H1 (cell line): ENCODE measurements around the gene CCDC15. TPM values are rescaled to one million over a fixed set of nuclear protein-coding genes. Genes with fewer than 3 reads are reported as not detected.

Source experiments
- CTCF ChIA-PET: fragments of 300-600 bp; sonication (Branson Sonifier 250); formaldehyde crosslinking; loops from one replicate; lab custom pipeline; 2021; ENCODE audit not compliant: partially characterized antibody; lab: Charles Lee
- POLR2A ChIA-PET: fragments of 300-600 bp; sonication (Branson Sonifier 250); formaldehyde crosslinking; loops from one replicate; lab custom pipeline; 2021; ENCODE audit warnings: inconsistent platforms; ENCODE audit not compliant: partially characterized antibody; lab: Charles Lee
- DNase-seq, 2 experiments: peaks; one replicate each; pipeline versions ENCODE4 v3.0.0 to v3.0.0-alpha.2; 2010 to 2022; ENCODE audit warnings: low spot score in 2 of 2, low read depth in 1 of 2, mixed read lengths in 1 of 2
- FAIRE-seq: peaks from 2 replicates; lab custom pipeline; 2011; peaks lifted over from hg19 to GRCh38; lab: Jason Lieb, UNC
- H2AFZ ChIP-seq: 2 replicates; pipeline ENCODE4 v1.8.1; 2012; ENCODE audit warnings: low read length, inconsistent platforms
- H2AK5ac ChIP-seq: 2 replicates; pipeline ENCODE4 v1.6.1; 2013; ENCODE audit warnings: low read depth, low read length
- H2BK120ac ChIP-seq: replicated peaks from 2 replicates; pipeline ENCODE3; 2013; ENCODE audit warnings: low read depth, low read length, inconsistent platforms
- H2BK12ac ChIP-seq: 2 replicates; pipeline ENCODE4 v1.6.1; 2013; ENCODE audit warnings: low read depth, low read length
- H2BK15ac ChIP-seq: 2 replicates; pipeline ENCODE4 v1.6.1; 2013; ENCODE audit warnings: low read length
- H2BK20ac ChIP-seq: 2 replicates; pipeline ENCODE4 v1.6.1; 2013; ENCODE audit warnings: low read length
- H2BK5ac ChIP-seq: 2 replicates; pipeline ENCODE4 v1.6.1; 2013; ENCODE audit warnings: low read depth, low read length
- H3K14ac ChIP-seq: 2 replicates; pipeline ENCODE4 v1.6.1; 2013; ENCODE audit warnings: inconsistent platforms; ENCODE audit not compliant: insufficient read length
- H3K18ac ChIP-seq: 2 replicates; pipeline ENCODE4 v1.6.1; 2013; ENCODE audit warnings: low read length; ENCODE audit errors: extremely low read depth
- H3K23ac ChIP-seq: 2 replicates; pipeline ENCODE4 v1.6.1; 2013; ENCODE audit warnings: inconsistent platforms; ENCODE audit not compliant: insufficient read length
- H3K23me2 ChIP-seq: 2 replicates; pipeline ENCODE4 v1.6.1; 2013; ENCODE audit warnings: low read depth, low read length
- H3K27ac ChIP-seq: 2 replicates; pipeline ENCODE4 v1.6.1; 2011; ENCODE audit warnings: low read depth, low read length, inconsistent platforms
- H3K27me3 ChIP-seq, 4 experiments: replicated peaks in 1 of 4; 1 replicate in 1 of 4; 2 replicates in 3 of 4; pipeline versions ENCODE4 v1.6.1 to v1.8.1; 2011 to 2013; ENCODE audit warnings: low read length in 3 of 4, mild to moderate bottlenecking in 3 of 4, inconsistent platforms in 2 of 4, mixed read lengths in 2 of 4, moderate library complexity in 1 of 4; ENCODE audit not compliant: control insufficient read depth in 3 of 4, insufficient read depth in 3 of 4; ENCODE audit errors: extremely low read depth in 1 of 4
- H3K36me3 ChIP-seq, 4 experiments: 2 replicates each; pipeline versions ENCODE4 v1.6.1 to v1.8.1; 2011 to 2013; ENCODE audit warnings: mild to moderate bottlenecking in 4 of 4, low read length in 3 of 4, moderate library complexity in 2 of 4, control low read depth in 1 of 4, inconsistent platforms in 1 of 4; ENCODE audit not compliant: insufficient read depth in 4 of 4, control insufficient read depth in 2 of 4
- H3K4ac ChIP-seq: replicated peaks from 2 replicates; pipeline ENCODE3; 2013; ENCODE audit warnings: low read length, low read depth, mixed read lengths, inconsistent platforms; ENCODE audit not compliant: insufficient read length
- H3K4me1 ChIP-seq, 4 experiments: replicated peaks in 1 of 4; 1 replicate in 1 of 4; 2 replicates in 3 of 4; pipeline versions ENCODE4 v1.6.1 to v1.8.1; 2011 to 2013; ENCODE audit warnings: low read length in 3 of 4, inconsistent platforms in 2 of 4, mixed read lengths in 1 of 4; ENCODE audit not compliant: insufficient read depth in 4 of 4, control insufficient read depth in 3 of 4
- H3K4me2 ChIP-seq, 2 experiments: 2 replicates each; pipeline versions ENCODE4 v1.6.1 to v1.8.1; 2011 to 2013; ENCODE audit warnings: low read depth in 2 of 2, low read length in 2 of 2, control low read depth in 1 of 2, inconsistent platforms in 1 of 2, mild to moderate bottlenecking in 1 of 2; ENCODE audit not compliant: insufficient read depth in 1 of 2
- H3K4me3 ChIP-seq, 4 experiments: fragments of 200-600, 300-600 bp in 1 of 4; sonication (generic), shearing (Covaris generic), sonication (Bioruptor Twin) in 1 of 4; 2 replicates each; pipeline versions ENCODE4 v1.5.1 to v1.8.1; 2011 to 2016; ENCODE audit warnings: low read length in 4 of 4, low read depth in 3 of 4, control low read depth in 2 of 4, inconsistent platforms in 2 of 4, mild to moderate bottlenecking in 2 of 4, mixed read lengths in 1 of 4, moderate library complexity in 1 of 4; ENCODE audit not compliant: insufficient read depth in 2 of 4; ENCODE audit errors: extremely low read depth in 1 of 4
- H3K56ac ChIP-seq: replicated peaks from 2 replicates; pipeline ENCODE3; 2013; ENCODE audit warnings: low read depth, mild to moderate bottlenecking, mixed read lengths, low read length, inconsistent platforms; ENCODE audit not compliant: insufficient read length
- H3K79me1 ChIP-seq: 2 replicates; pipeline ENCODE4 v1.6.1; 2013; ENCODE audit warnings: low read depth, low read length, control low read depth
- H3K79me2 ChIP-seq, 2 experiments: 2 replicates each; pipeline versions ENCODE4 v1.6.1 to v1.8.1; 2012 to 2013; ENCODE audit warnings: low read length in 2 of 2, mild to moderate bottlenecking in 2 of 2, inconsistent platforms in 1 of 2; ENCODE audit not compliant: insufficient read depth in 2 of 2, control insufficient read depth in 1 of 2
- H3K9ac ChIP-seq, 4 experiments: replicated peaks in 1 of 4; 1 replicate in 1 of 4; 2 replicates in 3 of 4; pipeline versions ENCODE4 v1.6.1 to v1.8.1; 2011 to 2013; ENCODE audit warnings: low read depth in 3 of 4, low read length in 3 of 4, control low read depth in 2 of 4, mild to moderate bottlenecking in 2 of 4, moderate library complexity in 2 of 4, inconsistent platforms in 1 of 4; ENCODE audit errors: extremely low read depth in 1 of 4
- H3K9me3 ChIP-seq, 2 experiments: 2 replicates each; pipeline versions ENCODE4 v1.6.1 to v1.8.1; 2012 to 2013; ENCODE audit warnings: mild to moderate bottlenecking in 2 of 2, moderate library complexity in 2 of 2, control low read depth in 1 of 2, inconsistent platforms in 1 of 2, low read depth in 1 of 2, low read length in 1 of 2, mixed read lengths in 1 of 2; ENCODE audit not compliant: insufficient read depth in 2 of 2
- H4K20me1 ChIP-seq, 2 experiments: replicated peaks in 1 of 2; 2 replicates each; pipeline versions ENCODE3 to v1.8.1; 2011 to 2013; ENCODE audit warnings: inconsistent platforms in 2 of 2, low read length in 2 of 2, mild to moderate bottlenecking in 1 of 2; ENCODE audit not compliant: insufficient read depth in 2 of 2, control insufficient read depth in 1 of 2
- H4K5ac ChIP-seq: 2 replicates; pipeline ENCODE4 v1.6.1; 2013; ENCODE audit warnings: low read length, low read depth, mixed read lengths, inconsistent platforms; ENCODE audit not compliant: insufficient read length
- H4K8ac ChIP-seq: 2 replicates; pipeline ENCODE4 v1.8.0; 2013; ENCODE audit warnings: mild to moderate bottlenecking, moderate library complexity, low read length, inconsistent platforms; ENCODE audit not compliant: insufficient read depth; ENCODE audit errors: extremely low read depth
- H4K91ac ChIP-seq: replicated peaks from 2 replicates; pipeline ENCODE3; 2013; ENCODE audit warnings: low read length, mixed read lengths, inconsistent platforms; ENCODE audit not compliant: insufficient read length
- NANOG ChIP-seq: IDR thresholded peaks from 2 replicates; pipeline ENCODE4 v1.6.1; 2011; ENCODE audit warnings: low read length, low read depth, mild to moderate bottlenecking, inconsistent platforms; ENCODE audit not compliant: insufficient read depth, poor library complexity, severe bottlenecking
- SUZ12 ChIP-seq: fragments of 200-600 bp; sonication (generic); IDR thresholded peaks from 2 replicates; pipeline ENCODE4 v1.6.1; 2012; ENCODE audit warnings: mild to moderate bottlenecking, inconsistent platforms, low read length, moderate library complexity, mixed read lengths
- YY1 ChIP-seq: IDR thresholded peaks from 2 replicates; pipeline ENCODE4 v1.6.1; 2011; ENCODE audit warnings: low read depth, mild to moderate bottlenecking, low read length
- WGBS, 2 experiments: shearing (Covaris generic) in 1 of 2; methylation state at CpG; one replicate each; pipeline versions ENCODE4 v1.1.6 to v1.1.7; 2013 to 2015; ENCODE audit warnings: low lambda C conversion rate in 2 of 2, mixed read lengths in 2 of 2, inconsistent platforms in 1 of 2, low coverage in 1 of 2, missing lambda C conversion rate in 1 of 2; ENCODE audit not compliant: insufficient replicate concordance in 2 of 2, insufficient coverage in 1 of 2, insufficient read length in 1 of 2; ENCODE audit errors: extremely low coverage in 1 of 2, missing lambda C conversion rate in 1 of 2; 5-methylcytosine and 5-hydroxymethylcytosine counted together
- polyA plus RNA-seq, 7 experiments: library from polyadenylated mRNA; depleted of rRNA in 3 of 7; stranded (reverse) in 5 of 7; unstranded in 2 of 7; fragments of >200 nt in 5 of 7; fragments of 200-250 nt in 2 of 7; gene quantifications; 1 replicate in 5 of 7; 2 replicates in 1 of 7; 4 replicates in 1 of 7; pipeline versions ENCODE4 v1.2.1 to v1.2.3, GENCODE V29; 2011 to 2013; ENCODE audit warnings: missing spikeins in 2 of 7, mixed read lengths in 2 of 7
- total RNA-seq: library from RNA; stranded (reverse); fragmentation: NEBNext Ultra II Directional; extraction: Animal tissue kit (Norgen Biotek cat#: 25700); gene quantifications from 2 replicates; pipeline ENCODE4 v1.2.1, GENCODE V29; 2021

The CCDC15 gene
- total and polyA plus RNA-seq, 2 of the 8 experiments (the other 6 are each of a cell fraction or from before 2014, with no cell fraction given): 1.5 to 3.1 TPM

GRCh38 chr11:124917115-124917637 is 36.8 kb upstream of the CCDC15 start:
- Histone ChIP-seq H3K4me3 (no peak overlapping the region), H2BK120ac (no peak overlapping the region), H3K23ac (no peak overlapping the region), H2BK15ac (no peak overlapping the region), H4K8ac (no peak overlapping the region), H3K36me3 (no peaks in the 10 kb centered on the region), H2BK20ac (no peak overlapping the region), H3K27me3 (peaks cover 7 to 34% (median 27%) of the 10 kb centered on the region in 4 experiments), H3K23me2 (peaks cover 7% of the 10 kb centered on the region), H3K18ac (no peak overlapping the region), H3K4ac (no peak overlapping the region), H3K9me3 (peaks cover 0 to 5% of the 10 kb centered on the region in 2 experiments; a peak in 1 of 4 replicates), H2BK12ac (no peak overlapping the region), H4K5ac (no peak overlapping the region), H3K9ac (no peak overlapping the region), H3K79me2 (no peaks in the 10 kb centered on the region), H3K27ac (no peak overlapping the region), H3K79me1 (no peaks in the 10 kb centered on the region), H3K56ac (no peak overlapping the region), H4K91ac (no peak overlapping the region), H3K4me2 (no peak overlapping the region), H2BK5ac (no peak overlapping the region), H3K4me1 (peaks cover 0 to 4% (median 2%) of the 10 kb centered on the region in 4 experiments; a peak in 3 of 7 replicates), H4K20me1 (no peaks in the 10 kb centered on the region), H2AK5ac (no peak overlapping the region), H3K14ac (no peak overlapping the region), H2AFZ (peak overlapping the region; percentile 85; the same call in 1 of the 2 replicates)
- WGBS, 2 experiments: 71% methylated on average over 6 of the region's 6 CpGs; no CpG with 5 or more reads in 1 of the 2 experiments
- CTCF ChIA-PET: interaction anchor here (0.8 to 1.9 kb wide), 3 partner anchors 25 to 80 kb away, joined by 3 to 5 read pairs (median 3); no protein-coding TSS in a partner anchor
- DNase-seq: no peak
- POLR2A ChIA-PET: no interaction called here
- peak; percentile 19 for FAIRE-seq
- TF ChIP-seq NANOG (no peak), YY1 (no peak), SUZ12 (no peak)
